ENCODE results near the gene CLIC4. TPM values are rescaled to one million over a fixed set of nuclear protein-coding genes. Genes with fewer than 3 reads are reported as not detected.
"Not testable (repeated sequence)": the region's sequence is repeated elsewhere in the genome, so short reads cannot be mapped to it uniquely, and the experiment has no call there.

Gene CLIC4
- total RNA-seq, 2 donors from 2014 or later: 77.2 to 124 TPM

GRCh38 chr1:24779689-24780464, 34.6 kb downstream of the CLIC4 start:
- no peaks in the 10 kb centered on the region for H3K9me3 ChIP-seq
- intact Hi-C loops (cut with DNase I): no loop called here
- no peaks in the 10 kb centered on the region for H3K4me1 ChIP-seq (replicated peaks)
- H3K36me3 ChIP-seq: no peaks in the 10 kb centered on the region
- WGBS: 94% methylated on average over 5 of the region's 5 CpGs
- no peak overlapping the region for H3K27ac ChIP-seq
- no peak overlapping the region for H3K4me3 ChIP-seq
- DNase-seq (ENCODE audit: low spot score): no peak
- no peaks in the 10 kb centered on the region for H3K27me3 ChIP-seq (replicated peaks; ENCODE audit: insufficient read depth)
- TF ChIP-seq POLR2AphosphoS5 (IDR thresholded peaks at IDR 0.05) (no peak), POLR2A (IDR thresholded peaks at IDR 0.05) (no peak), CTCF (IDR thresholded peaks at IDR 0.05) (no peak)

- H3K27me3 ChIP-seq (replicated peaks; ENCODE audit: insufficient read depth); H3K4me1 ChIP-seq (replicated peaks); DNase-seq (ENCODE audit: low spot score); H3K36me3 ChIP-seq; H3K4me3 ChIP-seq; H3K9me3 ChIP-seq; H3K27ac ChIP-seq; intact Hi-C loops (cut with DNase I): not testable (repeated sequence)
- WGBS: 93% methylated on average over 8 of the region's 8 CpGs
These were observed 35.4 kb downstream of the CLIC4 start for GRCh38 chr1:24780626-24781025.

GRCh38 chr1:24782689-24783088, 37.4 kb downstream of the CLIC4 start:
- no peak for DNase-seq (ENCODE audit: low spot score)
- no peaks in the 10 kb centered on the region for H3K27me3 ChIP-seq (replicated peaks; ENCODE audit: insufficient read depth)
- no peak overlapping the region for H3K27ac ChIP-seq
- H3K4me1 ChIP-seq (replicated peaks): no peaks in the 10 kb centered on the region
- no peak overlapping the region for H3K4me3 ChIP-seq
- TF ChIP-seq POLR2A (IDR thresholded peaks at IDR 0.05): no peak
- TF ChIP-seq POLR2AphosphoS5 (IDR thresholded peaks at IDR 0.05): no peak
- TF ChIP-seq CTCF (IDR thresholded peaks at IDR 0.05): no peak
- H3K9me3 ChIP-seq: no peaks in the 10 kb centered on the region
- 91% methylated on average over 2 of the region's 2 CpGs for WGBS
- no peaks in the 10 kb centered on the region for H3K36me3 ChIP-seq
- intact Hi-C loops (cut with DNase I): no loop called here

- no peak for DNase-seq (ENCODE audit: low spot score)
- no peak overlapping the region for H3K4me3 ChIP-seq
- intact Hi-C loops (cut with DNase I): no loop called here
- H3K27ac ChIP-seq: no peak overlapping the region
- TF ChIP-seq POLR2AphosphoS5 (IDR thresholded peaks at IDR 0.05) (no peak), CTCF (IDR thresholded peaks at IDR 0.05) (no peak), POLR2A (IDR thresholded peaks at IDR 0.05) (no peak)
- H3K36me3 ChIP-seq: no peaks in the 10 kb centered on the region
- 79% methylated on average over 1 of the region's 1 CpG for WGBS
- no peaks in the 10 kb centered on the region for H3K4me1 ChIP-seq (replicated peaks)
- no peaks in the 10 kb centered on the region for H3K9me3 ChIP-seq
- H3K27me3 ChIP-seq (replicated peaks; ENCODE audit: insufficient read depth): no peaks in the 10 kb centered on the region
These were observed 38.5 kb downstream of the CLIC4 start for GRCh38 chr1:24783713-24784112.

- no peak overlapping the region for H3K4me3 ChIP-seq
- H3K9me3 ChIP-seq: no peaks in the 10 kb centered on the region
- TF ChIP-seq POLR2A (IDR thresholded peaks at IDR 0.05) (no peak), CTCF (IDR thresholded peaks at IDR 0.05) (no peak), POLR2AphosphoS5 (IDR thresholded peaks at IDR 0.05) (no peak)
- no peaks in the 10 kb centered on the region for H3K27me3 ChIP-seq (replicated peaks; ENCODE audit: insufficient read depth)
- no peak for DNase-seq (ENCODE audit: low spot score)
- H3K4me1 ChIP-seq (replicated peaks): no peaks in the 10 kb centered on the region
- no peaks in the 10 kb centered on the region for H3K36me3 ChIP-seq
- intact Hi-C loops (cut with DNase I): no loop called here
- H3K27ac ChIP-seq: no peak overlapping the region
These were observed 40.9 kb downstream of the CLIC4 start for GRCh38 chr1:24786191-24786590.
